Sigmoid colon (tissue), 4 donors: Measurements from ENCODE around the gene ANKRD13D.

Experiments
- CTCF ChIP-seq, 4 experiments: fragments of 450-650 bp in 3 of 4; fragments of 200-600 bp in 1 of 4; IDR thresholded peaks; one replicate each; pipeline ENCODE4 v1.5.1; 2016 to 2019; ENCODE audit warnings: antibody characterized with exemption in 4 of 4, mild to moderate bottlenecking in 3 of 4, moderate library complexity in 2 of 4
- POLR2AphosphoS5 ChIP-seq, 4 donors: sonication (generic); formaldehyde crosslinking; IDR thresholded peaks; one replicate each; pipeline ENCODE4 v1.6.1; 2017; ENCODE audit warnings: antibody characterized with exemption in 4 of 4

GRCh38 chr11:67284811-67285540 is 4.1 kb upstream of the ANKRD13D start:
- TF ChIP-seq POLR2AphosphoS5 (IDR thresholded peaks at IDR 0.05) (no peak), CTCF (IDR thresholded peaks at IDR 0.05) (no peak)
